Effector memory CD4-positive, alpha-beta T cell (primary cell): ENCODE results near the gene SENP3.

Source experiments
- DNase-seq, 3 donors: peaks; one replicate each; pipeline ENCODE4 v3.0.0-alpha.2; 2020
- H3K27ac ChIP-seq: 2 replicates; pipeline ENCODE4 v1.7.0; 2013; ENCODE audit warnings: mild to moderate bottlenecking, low read length, moderate library complexity; ENCODE audit not compliant: insufficient read depth, poor library complexity, severe bottlenecking
- H3K27me3 ChIP-seq: replicated peaks from 2 replicates; pipeline ENCODE4 v1.7.0; 2013; ENCODE audit warnings: mild to moderate bottlenecking, low read length; ENCODE audit not compliant: insufficient read depth, control insufficient read depth, poor library complexity, severe bottlenecking
- H3K36me3 ChIP-seq: 2 replicates; pipeline ENCODE4 v1.7.0; 2013; ENCODE audit warnings: mild to moderate bottlenecking, low read length, moderate library complexity; ENCODE audit not compliant: control insufficient read depth, insufficient read depth
- H3K4me1 ChIP-seq: 2 replicates; pipeline ENCODE4 v1.7.0; 2013; ENCODE audit warnings: low read length, mild to moderate bottlenecking; ENCODE audit not compliant: control insufficient read depth, insufficient read depth, poor library complexity, severe bottlenecking
- H3K4me3 ChIP-seq: 2 replicates; pipeline ENCODE4 v1.7.0; 2013; ENCODE audit warnings: low read length, low read depth, mild to moderate bottlenecking; ENCODE audit not compliant: insufficient read depth, poor library complexity, severe bottlenecking
- H3K9me3 ChIP-seq: 2 replicates; pipeline ENCODE4 v1.7.0; 2013; ENCODE audit warnings: mild to moderate bottlenecking, low read length, moderate library complexity; ENCODE audit not compliant: control insufficient read depth

The SENP3 gene

DNA sequence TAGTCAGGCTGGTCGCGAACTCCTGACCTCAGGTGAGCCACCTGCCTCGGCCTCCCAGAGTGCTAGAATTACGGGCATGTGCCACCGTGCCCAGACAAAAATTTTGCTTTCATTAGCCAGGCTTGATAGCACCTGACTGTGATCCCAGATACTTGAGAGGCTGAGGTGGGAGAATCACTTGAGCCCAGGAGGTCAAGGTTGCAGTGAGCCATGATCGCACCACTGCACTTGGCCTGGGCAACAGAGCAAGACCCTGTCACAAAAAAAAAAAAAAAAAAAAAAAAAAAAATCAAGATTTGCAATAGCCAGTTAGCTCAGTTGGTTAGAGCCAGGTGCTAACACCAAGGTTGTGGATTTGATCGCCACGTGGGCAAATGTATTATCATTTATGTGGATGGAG, 59.1 kb downstream of the SENP3 start:
- Histone ChIP-seq H3K9me3 (no peaks in the 10 kb centered on the region), H3K4me3 (no peak overlapping the region), H3K27me3 (no peaks in the 10 kb centered on the region), H3K27ac (no peak overlapping the region), H3K36me3 (no peaks in the 10 kb centered on the region), H3K4me1 (no peaks in the 10 kb centered on the region)
- DNase-seq, result no peak
